GM12892 (cell line): ENCODE data around the gene DLGAP1.

Source experiments
- DNase-seq: peaks from one replicate; pipeline ENCODE4 v3.0.0; 2011; ENCODE audit not compliant: insufficient read length
- FAIRE-seq: peaks from 2 replicates; lab custom pipeline; 2011; peaks lifted over from hg19 to GRCh38; lab: Jason Lieb, UNC
- POLR2A ChIP-seq: IDR thresholded peaks from 2 replicates; pipeline ENCODE4 v1.6.1; 2011; ENCODE audit warnings: low read depth, low read length, control low read depth
- POLR2AphosphoS5 ChIP-seq: IDR thresholded peaks from 2 replicates; pipeline ENCODE4 v1.6.1; 2011; ENCODE audit warnings: low read depth, low read length, control low read depth
- TAF1 ChIP-seq: IDR thresholded peaks from 2 replicates; pipeline ENCODE4 v1.6.1; 2011; ENCODE audit warnings: low read depth, mild to moderate bottlenecking, control low read depth, low read length, borderline replicate concordance

DLGAP1 gene

GRCh38 chr18:4384932-4385331 lies 70.2 kb downstream of the DLGAP1 start:
- TF ChIP-seq TAF1 (no peak), POLR2AphosphoS5 (no peak), POLR2A (no peak)
- FAIRE-seq (no peak), DNase-seq (no peak)

DNA sequence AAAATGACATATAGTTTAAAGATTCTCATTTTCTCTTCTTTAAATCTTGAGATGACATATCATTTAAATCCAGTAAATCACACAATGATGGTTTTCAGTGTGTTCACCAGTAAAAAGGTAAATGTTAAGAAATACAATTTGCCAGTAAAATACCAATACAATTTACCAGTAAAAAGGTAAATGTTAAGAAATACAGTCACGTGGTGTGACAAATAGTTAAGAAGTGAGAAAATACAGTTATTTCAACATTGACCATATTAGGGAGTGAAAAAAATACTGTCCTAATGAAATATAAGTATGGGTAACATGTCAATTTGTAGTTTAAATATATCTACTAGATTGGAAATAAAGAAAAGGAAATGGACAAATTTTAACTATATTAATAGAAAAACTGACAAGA lies 80.5 kb downstream of the DLGAP1 start:
- FAIRE-seq: no peak
- TF ChIP-seq POLR2A (no peak), TAF1 (no peak), POLR2AphosphoS5 (no peak)

DNA sequence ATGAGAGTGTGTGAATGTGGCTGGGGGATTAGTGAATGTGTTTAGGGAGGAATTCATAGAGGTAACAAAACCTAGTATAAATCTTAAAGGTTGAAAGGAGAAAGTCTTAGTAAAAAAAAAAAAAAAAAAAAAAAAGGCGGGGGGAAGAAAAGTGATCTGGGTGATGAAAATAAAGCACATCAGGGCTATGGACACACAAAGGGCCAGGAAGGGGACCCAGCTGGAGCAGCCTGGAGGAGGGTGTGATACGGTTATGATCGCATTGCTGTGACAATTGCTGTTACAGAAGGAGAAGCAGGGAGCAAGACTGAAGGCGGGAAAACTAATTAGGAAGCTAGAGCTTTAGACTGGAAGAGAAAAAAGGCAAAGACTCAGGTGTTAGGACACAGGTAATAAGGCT lies 85.4 kb downstream of the DLGAP1 start:
- FAIRE-seq (no peak), DNase-seq (no peak)
- no peak for TF ChIP-seq POLR2AphosphoS5
- TF ChIP-seq POLR2A: no peak
- no peak for TF ChIP-seq TAF1

More for the DNA sequence above, 80.5 kb downstream of the DLGAP1 start:
- DNase-seq: no peak

GRCh38 chr18:4360221-4360715 lies 94.8 kb downstream of the DLGAP1 start:
- DNase-seq (no peak), FAIRE-seq (no peak)
- TF ChIP-seq POLR2AphosphoS5 (no peak), POLR2A (no peak), TAF1 (no peak)

DNA sequence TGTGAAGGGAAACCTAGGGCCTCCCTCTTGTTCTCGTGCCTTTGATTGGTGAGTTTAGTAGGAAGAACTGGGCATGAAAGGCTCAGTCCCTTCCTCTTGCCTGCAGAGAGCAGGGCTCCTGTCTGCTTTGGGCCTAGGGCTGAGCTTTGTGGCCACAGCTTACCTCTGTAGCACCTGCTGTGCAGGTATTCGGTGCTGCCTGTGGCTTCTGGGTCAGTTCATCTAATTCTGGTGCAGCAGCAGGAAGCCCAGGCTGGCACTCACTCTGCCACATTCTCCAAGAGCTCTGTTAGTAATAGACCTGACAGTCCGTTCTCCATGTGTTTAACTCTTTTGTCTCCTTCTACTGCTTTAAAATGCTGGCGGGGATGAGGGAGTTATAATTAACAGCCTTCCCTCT lies 96.5 kb downstream of the DLGAP1 start:
- DNase-seq: no peak
- no peak for FAIRE-seq
- TF ChIP-seq POLR2A: no peak
- no peak for TF ChIP-seq POLR2AphosphoS5
- no peak for TF ChIP-seq TAF1

- TF ChIP-seq POLR2A (no peak), TAF1 (no peak), POLR2AphosphoS5 (no peak)
- DNase-seq (no peak), FAIRE-seq (no peak)
These were observed 97.5 kb downstream of the DLGAP1 start for GRCh38 chr18:4357579-4357978.

GRCh38 chr18:4356929-4357328 lies 98.2 kb downstream of the DLGAP1 start:
- DNase-seq: no peak

GRCh38 chr18:4353853-4354418 lies 101.2 kb downstream of the DLGAP1 start:
- FAIRE-seq (no peak), DNase-seq (no peak)
- TF ChIP-seq TAF1: no peak
- no peak for TF ChIP-seq POLR2A
- no peak for TF ChIP-seq POLR2AphosphoS5

More at GRCh38 chr18:4356929-4357328, 98.2 kb downstream of the DLGAP1 start:
- FAIRE-seq: no peak
- no peak for TF ChIP-seq POLR2A
- TF ChIP-seq TAF1: no peak
- no peak for TF ChIP-seq POLR2AphosphoS5

DNA sequence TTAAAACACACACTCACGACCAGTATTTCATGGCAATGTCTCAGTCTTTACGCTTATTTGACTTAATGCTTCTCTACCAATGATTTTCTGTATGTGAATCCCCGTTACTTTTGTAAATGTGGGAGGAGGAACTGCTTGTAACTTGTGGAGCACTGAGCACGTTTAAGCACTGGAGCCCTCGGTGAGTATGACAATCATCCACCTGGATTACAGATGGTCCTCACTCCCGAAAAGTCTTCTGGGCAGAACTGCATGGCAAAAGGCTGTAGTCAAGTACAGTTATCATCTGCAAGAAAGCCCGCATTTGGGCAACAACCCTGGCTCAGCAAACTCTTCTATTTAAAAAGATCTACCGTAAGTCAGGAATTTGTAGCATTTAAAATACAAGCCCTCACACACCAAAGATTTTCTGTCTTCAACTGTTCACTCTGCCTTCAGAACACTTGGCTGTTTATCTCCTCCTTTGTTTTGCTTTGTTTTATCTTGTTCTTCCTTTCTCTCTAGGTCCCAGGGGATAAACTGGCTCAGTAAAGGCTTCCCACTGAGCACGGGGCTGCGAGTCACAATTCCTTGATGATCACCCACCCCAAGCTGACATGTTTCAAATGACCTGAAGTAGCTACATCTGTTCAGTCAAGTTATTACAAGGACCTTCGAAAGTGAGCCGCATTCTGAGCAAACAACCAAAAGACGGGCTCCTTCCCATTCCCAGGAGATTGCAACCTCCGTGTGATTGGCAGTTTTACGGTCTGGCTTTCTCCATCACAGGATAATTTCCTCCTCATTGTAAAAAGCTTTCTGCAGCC lies 102.2 kb downstream of the DLGAP1 start:
- DNase-seq: no peak
- TF ChIP-seq TAF1: no peak
- no peak for TF ChIP-seq POLR2A
- TF ChIP-seq POLR2AphosphoS5: no peak
- FAIRE-seq: no peak

DNA sequence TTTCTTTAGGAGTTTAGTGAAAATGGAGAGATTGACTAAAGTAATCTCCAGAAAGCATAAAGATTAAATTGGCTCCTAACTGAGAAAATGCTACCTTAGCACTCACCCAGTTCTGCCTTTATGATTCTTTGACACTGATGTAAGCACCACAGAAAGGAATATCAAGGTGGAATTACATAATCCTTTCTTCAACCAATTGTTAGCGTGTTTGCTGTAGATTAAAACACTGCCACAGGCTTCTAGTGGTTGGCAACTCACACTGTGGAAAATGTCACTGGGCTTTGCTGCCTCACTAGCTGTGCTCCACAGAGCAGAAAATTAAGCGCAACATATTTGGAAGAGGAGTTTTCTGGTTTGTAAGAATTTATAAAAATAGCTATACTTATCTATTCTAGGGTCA lies 104.1 kb downstream of the DLGAP1 start:
- no peak for FAIRE-seq
- no peak for DNase-seq
- TF ChIP-seq POLR2A: no peak
- no peak for TF ChIP-seq POLR2AphosphoS5
- TF ChIP-seq TAF1: no peak

DNA sequence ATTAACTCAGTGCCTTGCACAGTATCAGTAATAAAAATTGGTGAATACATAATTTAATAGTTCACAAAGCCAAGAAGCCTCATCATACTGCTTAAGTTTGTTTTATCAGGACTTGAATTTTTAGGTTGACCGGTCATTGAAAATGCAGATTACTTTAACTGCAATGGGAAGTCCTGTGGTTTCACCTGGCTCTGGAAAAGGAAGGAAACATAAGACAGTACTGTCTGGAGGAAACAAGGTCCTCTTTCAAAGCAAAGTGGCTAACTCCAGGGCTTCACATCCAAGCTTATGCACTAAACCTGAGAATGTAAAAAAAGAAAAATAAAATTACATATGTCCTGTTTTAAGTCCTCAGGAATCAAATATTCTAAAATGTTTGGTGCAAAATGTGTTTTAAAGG lies 119.7 kb downstream of the DLGAP1 start:
- FAIRE-seq (no peak), DNase-seq (no peak)
- TF ChIP-seq POLR2AphosphoS5 (no peak), POLR2A (no peak), TAF1 (no peak)
